ENCODE data around the gene TRPM7. TPM values are rescaled to one million over a fixed set of nuclear protein-coding genes. Genes with fewer than 3 reads are reported as not detected.
"Not testable (repeated sequence)": the region's sequence is repeated elsewhere in the genome, so short reads cannot be mapped to it uniquely, and the experiment has no call there.

Gene TRPM7
- total RNA-seq, 1 donor from 2014 or later = 23.4 TPM

GRCh38 chr15:50576166-50576565, 110.4 kb downstream of the TRPM7 start:
- DNase-seq (ENCODE audit: low read depth, low spot score) = no peak

GRCh38 chr15:50573842-50574241, 112.8 kb downstream of the TRPM7 start:
- not testable (repeated sequence) for DNase-seq (ENCODE audit: low read depth, low spot score)

GRCh38 chr15:50563756-50564155, 122.8 kb downstream of the TRPM7 start:
- no peak for DNase-seq (ENCODE audit: low read depth, low spot score)

- DNase-seq (ENCODE audit: low read depth, low spot score) = no peak
Observed at GRCh38 chr15:50562735-50563640, 123.6 kb downstream of the TRPM7 start.

- no peak for DNase-seq (ENCODE audit: low read depth, low spot score)
Observed at GRCh38 chr15:50558012-50558411, 128.6 kb downstream of the TRPM7 start.

- no peak for DNase-seq (ENCODE audit: low read depth, low spot score)
Observed at GRCh38 chr15:50556642-50557371, 129.8 kb downstream of the TRPM7 start.

GRCh38 chr15:50552238-50552637, 134.4 kb downstream of the TRPM7 start:
- no peak for DNase-seq (ENCODE audit: low read depth, low spot score)

- DNase-seq (ENCODE audit: low read depth, low spot score) = no peak
Observed at GRCh38 chr15:50549326-50549725, 137.3 kb downstream of the TRPM7 start.

GRCh38 chr15:50546566-50546965, 140.0 kb downstream of the TRPM7 start, which contains the start of gene USP50:
Gene USP50, minus strand, starts transcription at chr15:50546666. Its CDS starts 141 bp downstream, at chr15:50546525.
- DNase-seq (ENCODE audit: low read depth, low spot score) = no peak

- DNase-seq (ENCODE audit: low read depth, low spot score) = no peak
Observed at GRCh38 chr15:50544368-50544767, 142.2 kb downstream of the TRPM7 start.

GRCh38 chr15:50543556-50543955, 143.0 kb downstream of the TRPM7 start:
- DNase-seq (ENCODE audit: low read depth, low spot score) = no peak

- DNase-seq (ENCODE audit: low read depth, low spot score) = no peak
Observed at GRCh38 chr15:50542887-50543210, 143.7 kb downstream of the TRPM7 start.

- DNase-seq (ENCODE audit: low read depth, low spot score) = no peak
Observed at GRCh38 chr15:50531766-50532165, 154.8 kb downstream of the TRPM7 start.

- no peak for DNase-seq (ENCODE audit: low read depth, low spot score)
Observed at GRCh38 chr15:50531163-50531562, 155.4 kb downstream of the TRPM7 start.

- no peak for DNase-seq (ENCODE audit: low read depth, low spot score)
Observed at GRCh38 chr15:50523851-50524251, 162.7 kb downstream of the TRPM7 start.

GRCh38 chr15:50519740-50520425, 166.7 kb downstream of the TRPM7 start:
- DNase-seq (ENCODE audit: low read depth, low spot score) = no peak

GRCh38 chr15:50513001-50513400, 173.6 kb downstream of the TRPM7 start:
- DNase-seq (ENCODE audit: low read depth, low spot score) = no peak

Other genes starting within 250 kb of the TRPM7 start
- gene USP50, start 140.1 kb downstream of the TRPM7 start, total RNA-seq = 0.13 TPM in 1 of 2 replicates, not detected in the other
- 71.3 and 115 TPM in 2 replicates for gene SPPL2A, start 78.9 kb upstream of the TRPM7 start, total RNA-seq
- 10.2 and 12.9 TPM in 2 replicates for gene AP4E1, start 221.9 kb upstream of the TRPM7 start, total RNA-seq